GM18508 (cell line): Measurements from ENCODE around the gene SIRT6.
"Not testable (repeated sequence)": the region's sequence is repeated elsewhere in the genome, so short reads cannot be mapped to it uniquely, and the experiment has no call there.

ENCODE experiments used
- ATAC-seq: cut with Tn5 transposase; IDR thresholded peaks from one replicate; pipeline ENCODE4 v1.9.1; 2021; ENCODE audit warnings: moderate number of reproducible peaks; ENCODE audit not compliant: insufficient read depth, unreplicated experiment

SIRT6 gene

DNA sequence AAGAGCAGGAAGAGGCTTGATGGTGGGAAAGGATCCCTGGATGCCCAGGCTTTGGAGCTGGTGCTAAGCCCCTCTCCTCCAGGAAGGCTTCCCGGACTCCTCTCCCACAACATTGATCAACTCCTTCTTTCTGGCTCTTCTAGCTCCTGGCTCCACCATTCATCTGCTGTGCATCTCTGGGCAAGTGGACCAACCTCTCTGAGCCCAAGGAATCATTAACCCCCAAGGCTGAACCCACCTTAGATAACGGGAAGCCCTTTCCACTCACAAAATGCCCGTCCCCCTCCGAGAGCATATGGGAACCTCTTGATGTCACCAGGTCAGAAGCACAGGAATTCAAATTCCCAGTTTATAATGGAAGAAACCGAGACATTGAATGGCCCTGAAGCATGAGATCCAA lies 5.2 kb downstream of the SIRT6 start:
- ATAC-seq, result no peak

DNA sequence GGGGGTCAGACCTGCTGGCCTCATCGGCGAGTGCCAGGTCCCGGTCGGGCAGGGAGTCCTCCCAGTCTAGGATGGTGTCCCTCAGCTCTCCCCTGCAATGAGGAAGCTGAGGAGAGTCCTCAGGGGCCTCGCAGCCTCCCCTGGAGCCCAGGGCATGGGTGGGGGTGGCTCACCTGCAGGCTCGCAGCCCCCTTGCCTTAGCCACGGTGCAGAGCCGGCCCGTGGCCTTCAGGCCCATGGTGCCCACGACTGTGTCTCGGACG lies 6.8 kb downstream of the SIRT6 start:
- no peak for ATAC-seq

GRCh38 chr19:4174895-4175668 lies 7.3 kb downstream of the SIRT6 start:
- ATAC-seq, result no peak

DNA sequence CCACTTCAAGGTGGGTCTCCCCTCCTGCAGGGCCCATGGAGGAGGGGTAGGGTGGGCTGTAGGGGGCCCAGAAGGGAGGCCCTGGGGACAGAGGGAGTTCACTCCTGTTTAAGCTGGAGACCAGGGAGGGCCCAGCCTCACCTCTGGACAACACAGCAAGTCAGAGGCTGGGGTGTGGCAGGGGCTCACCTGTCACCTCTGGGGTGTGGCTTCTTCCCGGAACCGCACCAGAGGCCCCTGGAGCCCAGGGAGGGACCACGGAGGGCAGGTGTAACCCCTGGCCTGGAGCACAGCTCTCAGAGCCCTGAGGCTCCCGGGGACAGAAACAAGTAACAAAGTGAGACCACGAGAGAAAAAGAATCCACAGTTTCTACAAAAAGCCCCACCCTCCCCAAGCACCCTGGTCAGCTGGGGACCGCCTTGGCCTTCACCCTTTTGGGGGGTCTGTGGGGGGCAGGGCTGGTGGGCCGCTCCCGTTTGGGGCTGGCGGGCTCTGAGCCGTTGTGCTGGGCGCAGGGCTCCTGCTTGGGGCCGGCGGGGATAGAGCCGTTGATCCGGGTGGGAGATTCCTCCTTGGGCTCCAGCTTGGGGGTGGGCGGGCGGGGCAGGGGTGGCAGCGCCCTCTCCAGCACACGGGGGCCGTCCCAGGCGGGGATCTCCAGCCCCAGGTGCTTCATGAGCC lies 8.0 kb downstream of the SIRT6 start:
- ATAC-seq, result no peak

DNA sequence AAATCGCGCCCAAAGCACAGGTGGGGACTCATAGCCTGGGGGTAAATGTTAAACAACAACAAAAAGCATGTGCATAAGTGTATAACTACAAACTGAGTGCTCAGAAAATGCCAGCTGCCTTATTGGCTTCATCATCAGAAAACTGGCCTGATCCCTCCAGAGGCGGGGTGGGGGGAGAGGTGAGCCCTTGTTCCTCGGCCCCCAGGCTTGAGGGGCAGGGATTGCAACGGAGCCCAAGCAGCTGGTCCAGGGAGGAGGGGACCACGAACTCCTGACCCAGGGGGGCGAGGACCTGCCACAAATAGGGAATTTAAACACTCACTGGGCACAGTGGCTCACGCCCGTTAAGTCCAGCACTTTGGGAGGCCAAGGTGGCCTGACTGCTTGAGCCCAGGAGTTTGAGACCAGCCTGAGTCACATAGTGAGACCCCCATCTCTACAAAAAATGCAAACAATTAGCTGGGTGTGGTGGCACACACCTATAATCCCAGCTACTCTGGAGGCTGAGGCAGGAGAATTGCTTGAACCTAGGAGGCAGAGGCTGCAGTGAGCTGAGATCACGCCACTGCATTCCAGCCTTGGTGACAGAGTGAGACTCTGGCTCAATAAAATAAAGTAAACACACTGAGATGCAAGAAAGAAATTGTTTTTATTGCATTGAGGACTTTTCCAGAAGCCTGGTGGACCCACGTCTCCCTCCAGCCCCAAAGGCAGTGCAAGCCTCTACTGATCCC lies 8.7 kb downstream of the SIRT6 start:
- no peak for ATAC-seq

GRCh38 chr19:4172861-4173473 lies 9.4 kb downstream of the SIRT6 start:
- ATAC-seq, result no peak

GRCh38 chr19:4171676-4172075 lies 10.7 kb downstream of the SIRT6 start:
- ATAC-seq, result no peak

- no peak for ATAC-seq
Observed at GRCh38 chr19:4164262-4164661, 18.1 kb downstream of the SIRT6 start.

- ATAC-seq, result no peak
Observed at GRCh38 chr19:4161415-4162077, 20.8 kb downstream of the SIRT6 start.

- not testable (repeated sequence) for ATAC-seq
Observed at GRCh38 chr19:4157971-4158370, 24.4 kb downstream of the SIRT6 start.

DNA sequence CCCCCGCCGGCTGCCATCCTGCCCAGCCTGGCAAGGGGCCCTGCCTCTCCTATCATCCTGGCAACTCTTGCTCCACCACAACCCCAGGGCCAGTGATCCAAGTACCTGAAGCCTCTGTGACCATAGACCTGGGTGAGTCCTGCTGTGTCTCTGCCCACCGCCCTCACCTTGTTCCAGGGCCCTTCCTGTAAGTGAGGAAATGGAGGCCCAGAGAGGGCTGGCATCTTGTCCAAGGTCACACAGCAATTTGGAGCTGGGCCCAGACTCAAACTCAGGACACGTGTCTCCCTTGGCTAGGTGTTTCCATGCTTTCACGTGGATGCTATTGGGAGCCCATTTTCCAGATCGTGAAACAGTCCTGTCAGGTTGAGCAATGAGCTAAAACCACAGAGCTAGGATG lies 25.2 kb downstream of the SIRT6 start:
- ATAC-seq, result no peak

DNA sequence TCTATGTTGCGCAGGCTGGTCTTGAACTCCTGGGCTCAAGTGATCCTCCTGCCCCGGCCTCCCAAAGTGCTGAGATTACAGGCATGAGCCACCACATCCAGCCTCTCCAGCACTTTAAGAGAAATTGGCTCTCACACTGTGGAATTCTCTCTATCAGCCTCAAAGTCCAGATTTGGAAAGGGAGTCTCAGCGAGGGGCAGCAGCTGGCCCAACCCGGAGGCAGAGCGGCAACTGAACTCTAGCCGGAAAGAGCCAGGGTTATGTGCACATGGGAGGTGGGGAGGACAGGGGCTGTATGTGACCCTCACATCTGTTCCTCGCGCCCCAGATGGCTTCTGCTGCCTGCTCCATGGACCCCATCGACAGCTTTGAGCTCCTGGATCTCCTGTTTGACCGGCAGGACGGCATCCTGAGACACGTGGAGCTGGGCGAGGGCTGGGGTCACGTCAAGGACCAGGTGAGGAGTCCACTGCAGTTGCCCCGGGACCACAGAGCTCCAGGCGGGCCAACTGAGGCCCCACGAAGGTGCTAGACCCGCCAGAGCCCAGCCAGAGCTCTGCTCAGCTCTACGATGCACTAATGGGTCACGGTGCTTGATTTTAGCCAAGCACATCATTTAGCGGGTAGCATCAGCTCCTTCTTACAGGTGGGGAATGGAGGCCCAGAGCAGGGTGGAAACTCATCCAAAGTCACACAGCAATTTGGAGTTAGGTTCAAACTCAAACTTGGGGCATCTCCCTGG lies 27.6 kb downstream of the SIRT6 start:
- no peak for ATAC-seq

DNA sequence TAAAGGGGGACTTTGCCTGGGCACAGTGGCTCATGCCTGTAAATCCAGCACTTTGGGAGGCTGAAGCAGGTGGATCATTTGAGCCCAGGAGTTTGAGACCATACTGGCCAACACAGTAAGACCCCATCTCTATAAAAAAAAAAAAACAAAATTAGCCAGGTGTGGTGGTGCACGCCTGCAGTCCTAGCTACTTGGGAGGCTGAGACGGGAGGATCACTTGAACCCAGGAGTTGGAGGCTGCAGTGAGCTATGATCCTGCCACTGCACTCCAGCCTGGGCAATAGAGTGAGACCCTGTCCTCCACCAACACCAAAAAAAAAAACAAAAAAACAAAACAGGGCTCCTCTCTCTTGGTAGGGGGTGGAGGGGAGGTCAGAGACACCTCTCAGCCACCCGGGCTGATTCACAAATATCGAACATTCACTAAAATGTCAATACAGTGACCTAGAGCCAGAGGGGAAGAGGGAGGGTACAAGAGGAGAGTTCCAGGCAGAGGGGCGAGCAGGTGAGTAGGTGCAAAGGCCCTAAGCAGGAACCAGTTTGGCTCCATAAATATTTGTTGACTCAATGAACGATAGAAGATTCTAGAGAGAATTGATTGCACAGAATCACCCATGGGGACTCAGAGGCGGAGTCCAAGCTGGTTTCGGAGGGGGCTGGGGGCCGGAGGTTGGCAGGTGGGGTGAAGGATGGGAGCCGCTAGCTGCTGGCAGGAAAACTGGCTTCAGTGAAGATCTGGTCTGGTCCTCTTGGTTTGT lies 29.9 kb downstream of the SIRT6 start:
- no peak for ATAC-seq

DNA sequence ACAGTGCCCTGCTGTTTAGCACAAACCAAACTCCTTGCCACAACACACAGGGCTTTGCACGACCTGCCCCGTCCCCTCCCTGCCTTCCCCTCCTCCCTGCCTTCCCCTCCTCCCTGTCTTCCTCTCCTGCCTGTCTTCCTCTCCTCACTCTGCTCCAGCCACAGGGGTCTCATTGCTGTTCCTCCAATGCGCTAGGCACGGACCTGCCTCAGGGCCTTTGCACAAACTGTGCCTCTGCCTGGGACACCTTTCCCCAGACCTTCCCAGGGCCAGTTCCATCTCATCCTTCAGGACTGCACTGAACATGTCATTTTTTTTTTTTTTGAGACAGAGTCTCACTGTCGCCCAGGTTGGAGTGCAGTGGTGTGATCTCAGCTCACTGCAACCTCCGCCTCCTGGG lies 30.7 kb downstream of the SIRT6 start:
- no peak for ATAC-seq

GRCh38 chr19:4149518-4150288 lies 32.7 kb downstream of the SIRT6 start:
- ATAC-seq, result no peak

DNA sequence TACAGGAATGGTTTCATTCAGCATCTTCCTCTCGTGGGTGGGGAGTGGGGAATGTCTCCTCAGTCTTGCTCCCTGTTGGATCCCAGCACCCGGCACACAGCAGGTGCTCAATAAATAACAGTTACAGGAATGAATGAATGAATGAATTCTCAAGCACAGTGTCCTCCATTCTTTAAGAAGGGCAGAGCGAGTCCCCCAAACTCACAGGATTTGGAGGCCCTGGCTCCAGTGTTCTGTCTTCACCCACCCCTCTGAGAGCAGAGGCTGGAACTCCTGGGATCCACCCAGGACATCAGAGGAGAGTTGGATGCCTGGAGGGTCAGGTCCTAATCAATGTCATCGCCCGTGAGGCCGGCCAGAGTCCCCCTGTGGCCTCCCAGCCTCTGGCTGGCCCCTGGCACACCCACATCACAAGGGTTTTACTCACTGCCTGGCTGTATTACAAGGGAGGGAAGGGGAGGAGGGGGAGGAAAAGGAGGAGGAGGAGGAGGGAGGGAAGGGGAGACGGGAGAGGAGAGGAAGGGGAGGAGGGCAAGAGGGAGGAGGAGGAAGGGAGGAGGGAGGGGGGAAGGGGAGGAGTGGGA lies 37.6 kb downstream of the SIRT6 start:
- ATAC-seq, result no peak

DNA sequence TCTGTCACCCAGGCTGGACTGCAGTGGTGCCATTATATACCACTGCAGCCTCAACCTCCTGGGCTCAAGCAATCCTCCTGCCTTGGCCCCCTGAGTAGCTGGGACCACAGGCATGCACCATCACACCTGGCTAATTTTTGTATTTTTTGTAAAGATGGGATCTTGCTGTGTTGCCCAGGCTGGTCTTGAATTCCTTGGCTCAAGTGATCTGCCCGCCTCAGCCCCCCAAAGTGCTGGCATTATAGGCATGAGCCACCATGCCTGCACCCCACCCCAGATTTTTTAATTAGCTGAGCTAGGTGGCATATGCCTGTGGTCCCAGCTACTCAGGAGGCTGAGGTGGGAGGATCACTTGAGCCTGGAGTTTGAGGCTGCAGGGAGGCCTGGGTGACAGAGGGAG lies 39.4 kb downstream of the SIRT6 start:
- not testable (repeated sequence) for ATAC-seq

DNA sequence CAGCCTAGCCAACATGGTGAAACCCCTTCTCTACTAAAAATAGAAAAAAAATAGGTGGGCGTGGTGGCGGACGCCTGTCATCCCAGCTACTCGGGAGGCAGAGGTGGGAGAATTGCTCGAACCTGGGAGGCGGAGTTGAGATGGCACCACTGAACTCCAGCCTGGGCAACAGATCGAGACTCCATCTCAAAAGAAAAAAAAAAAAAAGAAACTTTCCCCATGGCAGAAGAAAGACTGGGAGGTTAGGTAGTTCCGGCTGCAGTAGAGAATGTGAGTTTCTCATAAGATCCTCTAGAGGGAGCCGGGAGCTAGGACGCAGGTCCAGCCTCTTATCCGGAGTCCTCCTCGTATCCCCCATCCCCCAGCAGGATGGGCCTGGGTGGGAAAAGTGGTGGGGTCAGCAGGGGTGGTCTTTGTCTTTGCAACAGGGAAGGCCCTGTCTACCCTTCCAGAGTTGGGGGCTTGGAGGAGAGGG lies 42.1 kb downstream of the SIRT6 start:
- ATAC-seq, result no peak
